HepG2 (cell line): ENCODE measurements around the gene UBE2C. TPM values are rescaled to one million over a fixed set of nuclear protein-coding genes. Genes with fewer than 3 reads are reported as not detected.

Experiments used
- EP300 ChIP-seq, 3 experiments: sonication (generic) in 1 of 3; formaldehyde crosslinking in 1 of 3; IDR thresholded peaks; 2 replicates each; pipeline versions ENCODE4 v1.5.1 to v1.6.1; 2011 to 2020; ENCODE audit warnings: low read depth in 2 of 3, low read length in 2 of 3, borderline replicate concordance in 1 of 3, improper control_type of control experiment in 1 of 3, mild to moderate bottlenecking in 1 of 3, missing genetic modification reagents in 1 of 3, moderate library complexity in 1 of 3
- FOSL2 ChIP-seq: sonication (generic); formaldehyde crosslinking; IDR thresholded peaks from 2 replicates; pipeline ENCODE4 v1.4.0; 2020; ENCODE audit warnings: missing genetic modification reagents
- MIER2 ChIP-seq: IDR thresholded peaks from 2 replicates; pipeline ENCODE4 v1.6.1; 2016; ENCODE audit warnings: missing biosample characterization, missing genetic modification reagents
- NFATC3 ChIP-seq: sonication (generic); formaldehyde crosslinking; IDR thresholded peaks from 2 replicates; pipeline ENCODE4 v1.5.1; 2020; ENCODE audit warnings: mild to moderate bottlenecking, missing genetic modification reagents
- TBX2 ChIP-seq: sonication (generic); formaldehyde crosslinking; IDR thresholded peaks from 2 replicates; pipeline ENCODE4 v1.5.0; 2020; ENCODE audit warnings: missing genetic modification reagents, mild to moderate bottlenecking, borderline replicate concordance
- ZFP41 ChIP-seq: sonication (generic); formaldehyde crosslinking; IDR thresholded peaks from 2 replicates; pipeline ENCODE4 v1.4.0; 2020; ENCODE audit warnings: mild to moderate bottlenecking, missing genetic modification reagents, borderline replicate concordance
- ZNF768 ChIP-seq: sonication (generic); formaldehyde crosslinking; IDR thresholded peaks from 2 replicates; pipeline ENCODE4 v1.4.0; 2020; ENCODE audit warnings: missing genetic modification reagents
- ZSCAN29 ChIP-seq: sonication (generic); formaldehyde crosslinking; conservative IDR thresholded peaks from 2 replicates; pipeline ENCODE4 v1.4.0; 2020; ENCODE audit warnings: mild to moderate bottlenecking, missing genetic modification reagents
- polyA plus RNA-seq, 8 experiments: library from polyadenylated mRNA; depleted of rRNA in 3 of 8; stranded (reverse) in 7 of 8; unstranded in 1 of 8; fragments of >200 nt; fragmentation: Illumina TruSeq in 4 of 8; extraction: Trizol in 4 of 8; gene quantifications; 2 replicates each; pipeline versions ENCODE4 v1.2.1 to v1.2.3, GENCODE V29; 2011 to 2016; ENCODE audit warnings: low read depth in 4 of 8, missing spikeins in 1 of 8, mixed read lengths in 1 of 8; ENCODE audit not compliant: insufficient read depth in 1 of 8
- total RNA-seq, 5 experiments: library from RNA; depleted of rRNA; stranded (reverse); fragments of >200 nt; fragmentation: Illumina TruSeq; extraction: Trizol; gene quantifications; 2 replicates each; pipeline ENCODE4 v1.2.3, GENCODE V29; 2016; ENCODE audit warnings: low read depth in 1 of 5
- TF ChIP-seq, protein P1 (sequence below): sonication (generic); formaldehyde crosslinking; IDR thresholded peaks from 2 replicates; pipeline ENCODE4 v1.4.0; 2020; ENCODE audit warnings: missing genetic modification reagents, mild to moderate bottlenecking, borderline replicate concordance
- TF ChIP-seq, protein P2 (sequence below): sonication (generic); formaldehyde crosslinking; conservative IDR thresholded peaks from 2 replicates; pipeline ENCODE4 v1.8.1; 2023; ENCODE audit warnings: missing genetic modification reagents

UBE2C gene
- total and polyA plus RNA-seq, 2 of the 13 experiments (the other 11 are each of a cell fraction or from before 2014, with no cell fraction given): 100 to 123 TPM

DNA sequence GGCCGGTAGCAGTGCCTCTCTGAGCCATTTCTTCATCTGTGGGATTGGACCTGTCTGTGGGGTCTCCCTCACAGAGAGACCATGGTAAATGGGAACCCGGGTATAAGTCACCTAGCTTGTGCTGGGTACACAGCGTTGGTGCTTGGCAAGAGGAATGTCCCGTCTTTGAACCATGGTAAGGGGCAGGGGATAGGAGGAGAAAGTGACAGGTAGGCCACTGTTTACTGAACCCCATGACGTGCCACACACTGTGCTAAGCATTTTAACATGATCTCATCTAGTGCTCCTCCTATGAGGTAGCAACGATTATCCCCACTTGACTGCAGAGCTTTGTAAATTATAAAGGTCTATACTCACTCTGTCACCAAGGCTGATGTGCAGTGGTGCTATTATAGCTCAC lies 15.3 kb downstream of the UBE2C start (continued):
- TF ChIP-seq, protein P1, sequence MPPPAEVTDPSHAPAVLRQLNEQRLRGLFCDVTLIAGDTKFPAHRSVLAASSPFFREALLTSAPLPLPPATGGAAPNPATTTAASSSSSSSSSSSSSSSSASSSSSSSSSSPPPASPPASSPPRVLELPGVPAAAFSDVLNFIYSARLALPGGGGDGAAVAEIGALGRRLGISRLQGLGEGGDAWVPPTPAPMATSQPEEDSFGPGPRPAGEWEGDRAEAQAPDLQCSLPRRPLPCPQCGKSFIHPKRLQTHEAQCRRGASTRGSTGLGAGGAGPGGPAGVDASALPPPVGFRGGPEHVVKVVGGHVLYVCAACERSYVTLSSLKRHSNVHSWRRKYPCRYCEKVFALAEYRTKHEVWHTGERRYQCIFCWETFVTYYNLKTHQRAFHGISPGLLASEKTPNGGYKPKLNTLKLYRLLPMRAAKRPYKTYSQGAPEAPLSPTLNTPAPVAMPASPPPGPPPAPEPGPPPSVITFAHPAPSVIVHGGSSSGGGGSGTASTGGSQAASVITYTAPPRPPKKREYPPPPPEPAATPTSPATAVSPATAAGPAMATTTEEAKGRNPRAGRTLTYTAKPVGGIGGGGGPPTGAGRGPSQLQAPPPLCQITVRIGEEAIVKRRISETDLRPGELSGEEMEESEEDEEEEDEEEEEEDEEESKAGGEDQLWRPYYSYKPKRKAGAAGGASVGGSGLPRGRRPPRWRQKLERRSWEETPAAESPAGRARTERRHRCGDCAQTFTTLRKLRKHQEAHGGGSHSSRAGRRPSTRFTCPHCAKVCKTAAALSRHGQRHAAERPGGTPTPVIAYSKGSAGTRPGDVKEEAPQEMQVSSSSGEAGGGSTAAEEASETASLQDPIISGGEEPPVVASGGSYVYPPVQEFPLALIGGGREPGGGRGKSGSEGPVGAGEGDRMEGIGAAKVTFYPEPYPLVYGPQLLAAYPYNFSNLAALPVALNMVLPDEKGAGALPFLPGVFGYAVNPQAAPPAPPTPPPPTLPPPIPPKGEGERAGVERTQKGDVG (CRISPR knock-in tag): no peak
- no peak for TF ChIP-seq ZFP41
- TF ChIP-seq ZNF768 (CRISPR knock-in tag): peak; percentile 56; the same call in 1 of the 2 replicates
- no peak for TF ChIP-seq NFATC3 (CRISPR knock-in tag)
- no peak for TF ChIP-seq MIER2 (CRISPR knock-in tag)
- no peak for TF ChIP-seq EP300 (IDR thresholded peaks at IDR 0.05; ENCODE audit: low read depth in 2 of 2, low read length in 2 of 2)
- TF ChIP-seq EP300 (CRISPR knock-in tag; IDR thresholded peaks at IDR 0.05; ENCODE audit: borderline replicate concordance): 0 out of 2 replicates have a peak, but pooled peaks have one; percentile 8
- no peak for TF ChIP-seq ZSCAN29 (CRISPR knock-in tag)
- TF ChIP-seq, protein P2, sequence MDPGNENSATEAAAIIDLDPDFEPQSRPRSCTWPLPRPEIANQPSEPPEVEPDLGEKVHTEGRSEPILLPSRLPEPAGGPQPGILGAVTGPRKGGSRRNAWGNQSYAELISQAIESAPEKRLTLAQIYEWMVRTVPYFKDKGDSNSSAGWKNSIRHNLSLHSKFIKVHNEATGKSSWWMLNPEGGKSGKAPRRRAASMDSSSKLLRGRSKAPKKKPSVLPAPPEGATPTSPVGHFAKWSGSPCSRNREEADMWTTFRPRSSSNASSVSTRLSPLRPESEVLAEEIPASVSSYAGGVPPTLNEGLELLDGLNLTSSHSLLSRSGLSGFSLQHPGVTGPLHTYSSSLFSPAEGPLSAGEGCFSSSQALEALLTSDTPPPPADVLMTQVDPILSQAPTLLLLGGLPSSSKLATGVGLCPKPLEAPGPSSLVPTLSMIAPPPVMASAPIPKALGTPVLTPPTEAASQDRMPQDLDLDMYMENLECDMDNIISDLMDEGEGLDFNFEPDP: 0 out of 2 replicates have a peak, but pooled peaks have one; percentile 58
- peak; percentile 3; the same call in 1 of the 2 replicates for TF ChIP-seq TBX2
- TF ChIP-seq FOSL2 (CRISPR knock-in tag): no peak
- TF ChIP-seq, all 625 proteins: peak for 4
